ENCODE results near the gene C22orf39. TPM values are rescaled to one million over a fixed set of nuclear protein-coding genes. Genes with fewer than 3 reads are reported as not detected.
"Not testable (repeated sequence)": the region's sequence is repeated elsewhere in the genome, so short reads cannot be mapped to it uniquely, and the experiment has no call there.

Gene C22orf39
- total and polyA plus RNA-seq, 12 donors: 41.7 to 123 (median 63.2) TPM

- Histone ChIP-seq H3K9me3 (no peaks in the 10 kb centered on the region), H3K4me3 (no peak overlapping the region), H3K27me3 (no peaks in the 10 kb centered on the region), H3K27ac (no peak overlapping the region), H3K36me3 (peaks cover 0 to 59% (median 22%) of the 10 kb centered on the region in 9 donors), H3K4me1 (peaks cover 20 to 38% (median 33%) of the 10 kb centered on the region in 9 donors)
- 87 to 89% methylated on average over 2 of the region's 2 CpGs for WGBS, 2 donors
- DNase-seq (no peak), ATAC-seq (no peak)
- intact Hi-C loops (cut with DNase I): loop anchor here in 2 of 10 donors (5.0 to 10.0 kb wide), 2 partner anchors 155 to 157 kb away; partner anchors contain the start of gene CLTCL1 (in 2 of the 2)
- no peak for TF ChIP-seq CTCF (IDR thresholded peaks at IDR 0.05)
Measured at GRCh38 chr22:19449422-19449767, 1.9 kb upstream of the C22orf39 start.

- WGBS, 2 donors: 73 to 79% methylated on average over 5 of the region's 5 CpGs
- intact Hi-C loops (cut with DNase I): loop anchor here in 2 of 10 donors (5.0 to 10.0 kb wide), 2 partner anchors 154 to 157 kb away; partner anchors contain the start of gene CLTCL1 (in 2 of the 2)
- Histone ChIP-seq H3K9me3 (no peaks in the 10 kb centered on the region), H3K4me3 (peak overlapping the region in 2 of 10 donors; percentile 92 to 94), H3K36me3 (peaks cover 0 to 59% (median 17%) of the 10 kb centered on the region in 9 donors), H3K27ac (peak overlapping the region in 2 of 10 donors; percentile 93 to 96), H3K4me1 (peaks cover 20 to 42% (median 37%) of the 10 kb centered on the region in 9 donors), H3K27me3 (no peaks in the 10 kb centered on the region)
- TF ChIP-seq CTCF (IDR thresholded peaks at IDR 0.05): no peak
- DNase-seq (no peak), ATAC-seq (no peak)
Measured at GRCh38 chr22:19448739-19449421, 1.4 kb upstream of the C22orf39 start.

- H3K4me1 ChIP-seq: peaks cover 20 to 47% (median 37%) of the 10 kb centered on the region in 9 donors
- H3K4me3 ChIP-seq: peak overlapping the region; percentile 64 to 97 (median 91)
- no peaks in the 10 kb centered on the region for H3K27me3 ChIP-seq
- WGBS, 2 donors: 13 to 16% methylated on average over 14 of the region's 14 CpGs
- peak; percentile 12 to 69 (median 46) for ATAC-seq
- H3K36me3 ChIP-seq: peaks cover 0 to 59% (median 10%) of the 10 kb centered on the region in 9 donors
- H3K9me3 ChIP-seq: no peaks in the 10 kb centered on the region
- intact Hi-C loops (cut with DNase I): loop anchor here in 2 of 10 donors (5.0 to 10.0 kb wide), 2 partner anchors 153 to 156 kb away; partner anchors contain the start of gene CLTCL1 (in 2 of the 2)
- DNase-seq: peak in 1 of 2 donors; percentile 27
- no peak for TF ChIP-seq CTCF (IDR thresholded peaks at IDR 0.05)
- peak overlapping the region; percentile 87 to 97 (median 93) for H3K27ac ChIP-seq
Measured at GRCh38 chr22:19448076-19448607, 631 bp upstream of the C22orf39 start.

DNA sequence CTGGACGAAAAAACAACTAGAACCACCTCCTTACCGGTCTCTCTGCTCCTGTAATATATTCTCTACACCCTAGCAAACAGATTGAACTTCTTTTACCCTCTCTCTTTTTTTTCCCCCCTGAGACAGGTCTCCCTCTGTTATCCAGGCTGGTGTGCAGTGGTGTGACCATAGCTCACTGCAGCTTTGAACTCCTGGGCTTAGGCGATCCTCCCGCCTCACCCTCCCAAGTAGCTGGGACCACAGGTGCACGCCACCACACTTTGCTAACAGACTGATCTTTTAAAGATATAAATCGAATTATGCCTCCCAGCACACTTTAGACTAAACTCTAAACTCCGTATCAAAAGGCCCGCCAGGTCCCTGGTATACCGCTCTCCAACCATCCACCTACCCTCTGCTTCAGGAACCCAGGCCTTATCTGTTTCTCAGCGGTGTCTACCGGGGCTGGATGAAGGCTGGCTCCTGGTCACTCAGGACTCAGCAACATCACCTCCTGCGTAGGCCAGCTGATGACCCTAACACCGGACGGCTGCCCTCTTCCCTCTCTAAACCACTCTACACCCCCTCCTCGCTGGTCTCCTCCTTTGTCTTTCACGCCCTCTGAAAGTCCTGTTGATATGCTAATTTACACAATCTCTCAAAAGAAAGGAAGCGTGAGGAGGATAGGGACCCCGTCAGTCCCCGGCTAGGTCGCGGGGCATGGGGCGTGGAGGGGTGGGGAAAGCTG, 745 bp downstream of the C22orf39 start:
- TF ChIP-seq CTCF (IDR thresholded peaks at IDR 0.05): no peak
- ATAC-seq (peak in 7 of 8 donors; percentile 1 to 22 (median 6)), DNase-seq (no peak)
- peak overlapping the region; percentile 64 to 97 (median 91) for H3K4me3 ChIP-seq
- no peaks in the 10 kb centered on the region for H3K27me3 ChIP-seq
- H3K36me3 ChIP-seq: peaks cover 0 to 59% (median 0%) of the 10 kb centered on the region in 9 donors
- WGBS, 2 donors: 22 to 23% methylated on average over 22 of the region's 22 CpGs
- peak overlapping the region; percentile 87 to 97 (median 93) for H3K27ac ChIP-seq
- intact Hi-C loops (cut with DNase I): loop anchor here in 4 of 10 donors (1.0 to 10.0 kb wide), 5 partner anchors 14 to 154 kb away; partner anchors contain the start of genes CLTCL1 (in 2 of the 4), MRPL40 (in 2 of the 4), CDC45 (in 1 of the 4) and UFD1 (in 1 of the 4)
- no peaks in the 10 kb centered on the region for H3K9me3 ChIP-seq
- peaks cover 20 to 56% (median 37%) of the 10 kb centered on the region in 9 donors for H3K4me1 ChIP-seq

DNA sequence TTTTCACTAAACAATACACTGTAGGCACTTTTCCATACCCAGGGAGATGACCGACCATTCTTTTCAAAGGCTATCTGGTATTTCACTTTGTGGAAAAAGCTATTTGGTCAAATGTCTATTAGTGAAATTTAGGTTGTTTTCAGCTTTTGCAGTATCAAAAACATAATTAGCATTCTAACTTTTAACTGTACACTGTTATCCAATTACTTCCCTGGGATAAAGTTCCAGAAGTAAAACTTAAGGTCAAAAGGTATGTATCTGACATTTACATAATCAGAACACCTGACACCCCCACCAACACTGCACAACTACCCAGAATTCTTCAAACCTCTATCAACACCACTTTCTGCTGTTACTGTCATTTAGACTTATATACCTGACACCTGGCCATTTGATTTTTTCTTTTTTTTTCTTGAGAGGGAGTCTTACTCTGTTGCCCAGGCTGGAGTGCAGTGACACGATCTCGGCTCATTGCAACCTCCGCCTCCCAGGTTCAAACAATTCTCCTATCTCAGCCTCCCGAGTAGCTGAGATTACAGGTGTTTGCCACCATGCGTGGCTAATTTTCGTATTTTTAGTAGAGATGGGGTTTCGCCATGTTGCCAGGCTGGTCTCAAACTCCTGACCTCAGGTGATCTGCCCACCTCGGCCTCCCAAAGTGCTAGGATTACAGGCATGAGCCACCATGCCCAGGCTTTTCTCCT, 2.1 kb downstream of the C22orf39 start:
- not testable (repeated sequence) for H3K27me3 ChIP-seq, H3K9me3 ChIP-seq, H3K4me3 ChIP-seq, ATAC-seq, DNase-seq
- peak overlapping the region in 1 of 10 donors; percentile 45 for H3K27ac ChIP-seq
- peaks cover 20 to 66% (median 42%) of the 10 kb centered on the region in 9 donors for H3K4me1 ChIP-seq
- 82 to 87% methylated on average over 9 of the region's 9 CpGs for WGBS, 2 donors
- peaks cover 0 to 55% (median 0%) of the 10 kb centered on the region in 9 donors for H3K36me3 ChIP-seq
- intact Hi-C loops (cut with DNase I): loop anchor here in 2 of 10 donors (5.0 to 10.0 kb wide), 2 partner anchors 151 to 153 kb away; partner anchors contain the start of gene CLTCL1 (in 2 of the 2)
